Measurements from ENCODE around the gene GNB1L.
"Not testable (repeated sequence)": the region's sequence is repeated elsewhere in the genome, so short reads cannot be mapped to it uniquely, and the experiment has no call there.

GNB1L gene

DNA sequence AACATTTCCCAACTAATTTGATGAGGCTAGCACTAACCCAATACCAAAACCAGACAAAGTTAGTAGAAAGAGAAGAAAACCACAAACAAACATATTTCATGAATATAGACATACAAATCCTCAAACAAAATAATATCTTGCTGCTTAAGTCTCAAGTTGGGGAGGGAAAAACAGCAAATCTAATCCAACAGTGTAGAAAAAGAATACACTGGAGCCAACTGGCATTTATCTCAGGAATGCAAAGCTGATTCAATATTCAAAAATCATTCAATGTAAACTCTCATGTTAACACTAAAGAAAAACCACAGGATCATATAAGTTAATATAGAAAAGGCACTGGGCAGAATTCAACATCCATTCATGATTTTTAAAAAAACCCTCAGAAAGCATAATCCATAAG, 18.2 kb downstream of the GNB1L start:
- Histone ChIP-seq H3K36me3 (no peaks in the 10 kb centered on the region), H3K4me1 (ENCODE audit: control insufficient read depth in 1 of 2, insufficient read depth in 1 of 2, low read depth in 1 of 2, low read length in 1 of 2) (peaks cover 3 to 4% of the 10 kb centered on the region in 2 experiments), H3K9me3 (no peaks in the 10 kb centered on the region), H3K27ac (no peak overlapping the region), H3K4me3 (ENCODE audit: low read depth in 1 of 2, low read length in 1 of 2) (no peak overlapping the region), H3K27me3 (no peaks in the 10 kb centered on the region)
- no peak for TF ChIP-seq CTCF (IDR thresholded peaks at IDR 0.05)

- Histone ChIP-seq H3K36me3 (no peaks in the 10 kb centered on the region), H3K27ac (no peak overlapping the region), H3K9me3 (no peaks in the 10 kb centered on the region), H3K4me1 (ENCODE audit: control insufficient read depth in 1 of 2, insufficient read depth in 1 of 2, low read depth in 1 of 2, low read length in 1 of 2) (peaks cover 3 to 4% of the 10 kb centered on the region in 2 experiments), H3K27me3 (no peaks in the 10 kb centered on the region), H3K4me3 (ENCODE audit: low read depth in 1 of 2, low read length in 1 of 2) (no peak overlapping the region)
- TF ChIP-seq CTCF (IDR thresholded peaks at IDR 0.05) = no peak
Measured at GRCh38 chr22:19834599-19834998, 20.1 kb downstream of the GNB1L start.

DNA sequence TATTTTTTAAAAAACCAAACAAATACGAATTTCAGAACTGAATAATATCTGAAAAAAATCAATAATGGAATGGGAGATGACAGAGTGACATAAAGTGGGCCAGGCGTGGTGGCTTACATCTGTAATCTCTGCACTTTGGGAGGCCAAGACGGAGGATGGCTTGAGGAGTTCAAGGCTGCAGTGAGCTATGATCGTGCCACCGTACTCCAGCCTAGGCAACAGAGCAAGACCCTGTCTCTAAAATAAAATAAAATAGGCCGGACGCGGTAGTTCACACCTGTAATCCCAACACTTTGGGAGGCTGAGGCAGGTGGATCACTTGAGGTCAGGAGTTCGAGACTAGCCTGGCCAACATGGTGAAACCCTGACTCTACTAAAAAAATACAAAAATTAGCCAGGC, 21.3 kb downstream of the GNB1L start:
- H3K27ac ChIP-seq; H3K4me1 ChIP-seq (ENCODE audit: control insufficient read depth in 1 of 2, insufficient read depth in 1 of 2, low read depth in 1 of 2, low read length in 1 of 2); H3K9me3 ChIP-seq; H3K27me3 ChIP-seq; H3K36me3 ChIP-seq; H3K4me3 ChIP-seq (ENCODE audit: low read depth in 1 of 2, low read length in 1 of 2): not testable (repeated sequence)

DNA sequence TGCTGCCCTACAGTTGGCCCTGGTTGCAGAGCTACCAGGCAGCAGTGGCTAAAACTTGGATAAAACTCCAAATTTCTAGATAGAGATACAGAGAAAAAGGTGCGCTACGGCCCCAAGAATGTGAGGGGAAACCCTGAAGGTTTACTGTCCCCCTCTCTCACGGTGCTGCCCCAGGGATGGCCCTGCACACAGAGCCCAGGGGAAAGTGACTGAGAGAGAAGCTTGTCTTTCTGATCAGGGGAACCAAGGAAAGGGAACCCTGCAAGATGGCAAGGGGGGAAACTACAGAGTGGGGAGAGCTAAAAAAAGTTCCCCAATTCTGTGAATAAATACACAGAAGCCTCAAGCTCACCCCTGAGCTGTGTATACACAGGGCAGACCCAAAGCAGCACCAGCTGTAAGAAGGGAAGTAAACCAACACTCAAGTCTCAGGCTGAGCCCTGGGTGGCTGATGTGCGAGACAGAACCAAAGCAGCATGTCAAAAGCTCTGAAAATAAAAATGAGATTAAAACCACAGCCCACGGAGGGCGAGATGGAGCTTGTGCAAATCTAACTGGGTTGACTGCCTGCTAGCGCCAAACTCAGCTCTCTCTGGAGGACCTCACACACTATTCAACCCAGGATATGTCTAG, 22.1 kb downstream of the GNB1L start:
- no peak for TF ChIP-seq CTCF (IDR thresholded peaks at IDR 0.05)
- no peak overlapping the region for H3K4me3 ChIP-seq (ENCODE audit: low read depth in 1 of 2, low read length in 1 of 2)
- H3K9me3 ChIP-seq = no peaks in the 10 kb centered on the region
- H3K4me1 ChIP-seq (ENCODE audit: control insufficient read depth in 1 of 2, insufficient read depth in 1 of 2, low read depth in 1 of 2, low read length in 1 of 2) = no peaks in the 10 kb centered on the region
- H3K27ac ChIP-seq = no peak overlapping the region
- no peaks in the 10 kb centered on the region for H3K27me3 ChIP-seq
- no peaks in the 10 kb centered on the region for H3K36me3 ChIP-seq

GRCh38 chr22:19831979-19832378, 22.7 kb downstream of the GNB1L start:
- not testable (repeated sequence) for H3K4me1 ChIP-seq (ENCODE audit: control insufficient read depth in 1 of 2, insufficient read depth in 1 of 2, low read depth in 1 of 2, low read length in 1 of 2); H3K27me3 ChIP-seq; H3K36me3 ChIP-seq; H3K9me3 ChIP-seq; H3K27ac ChIP-seq; H3K4me3 ChIP-seq (ENCODE audit: low read depth in 1 of 2, low read length in 1 of 2)

GRCh38 chr22:19831016-19831415, 23.7 kb downstream of the GNB1L start:
- no peak overlapping the region for H3K27ac ChIP-seq
- no peaks in the 10 kb centered on the region for H3K4me1 ChIP-seq (ENCODE audit: control insufficient read depth in 1 of 2, insufficient read depth in 1 of 2, low read depth in 1 of 2, low read length in 1 of 2)
- H3K4me3 ChIP-seq (ENCODE audit: low read depth in 1 of 2, low read length in 1 of 2) = no peak overlapping the region
- no peaks in the 10 kb centered on the region for H3K9me3 ChIP-seq
- TF ChIP-seq CTCF (IDR thresholded peaks at IDR 0.05) = no peak
- H3K36me3 ChIP-seq = no peaks in the 10 kb centered on the region
- H3K27me3 ChIP-seq = no peaks in the 10 kb centered on the region

DNA sequence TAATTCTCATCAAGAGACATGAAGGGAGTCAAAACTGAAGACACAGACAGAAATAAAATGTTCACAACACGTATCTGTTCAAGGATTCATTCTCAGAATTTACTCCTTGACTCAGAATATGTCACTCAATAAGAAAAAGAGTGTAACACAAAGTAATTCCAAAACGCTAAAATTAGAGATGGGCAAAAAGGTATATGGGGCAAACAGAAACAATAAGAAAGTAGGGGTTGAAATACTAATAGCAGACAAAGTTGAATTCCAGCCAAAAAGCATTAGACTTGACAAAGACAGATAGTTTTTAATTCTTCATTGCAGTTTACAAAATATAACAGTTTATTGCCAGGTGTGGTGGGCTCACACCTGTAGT, 26.7 kb downstream of the GNB1L start:
- Histone ChIP-seq H3K9me3 (no peaks in the 10 kb centered on the region), H3K27ac (no peak overlapping the region), H3K4me3 (ENCODE audit: low read depth in 1 of 2, low read length in 1 of 2) (no peak overlapping the region), H3K27me3 (no peaks in the 10 kb centered on the region), H3K36me3 (no peaks in the 10 kb centered on the region), H3K4me1 (ENCODE audit: control insufficient read depth in 1 of 2, insufficient read depth in 1 of 2, low read depth in 1 of 2, low read length in 1 of 2) (peaks cover 7 to 10% of the 10 kb centered on the region in 2 experiments)
- TF ChIP-seq CTCF (IDR thresholded peaks at IDR 0.05) = no peak
